Trophoblast cell (in vitro differentiated cells and primary cell): ENCODE results near the gene MBNL2.

ENCODE experiments used
- DNase-seq, 2 donors: peaks; one replicate each; pipeline ENCODE4 v3.0.0-alpha.2; 2016
- H2AFZ ChIP-seq: 2 replicates; pipeline ENCODE4 v1.6.1; 2013; ENCODE audit warnings: low read length, moderate library complexity, mild to moderate bottlenecking; ENCODE audit not compliant: insufficient read depth, poor library complexity
- H2AK5ac ChIP-seq: 2 replicates; pipeline ENCODE4 v1.6.1; 2013; ENCODE audit warnings: mild to moderate bottlenecking, low read length
- H2BK120ac ChIP-seq: 2 replicates; pipeline ENCODE4 v1.6.1; 2013; ENCODE audit warnings: low read length, mild to moderate bottlenecking, moderate library complexity; ENCODE audit not compliant: insufficient read depth, poor library complexity
- H2BK12ac ChIP-seq: 2 replicates; pipeline ENCODE4 v1.6.1; 2013; ENCODE audit warnings: mild to moderate bottlenecking, low read length, moderate library complexity
- H2BK5ac ChIP-seq: 2 replicates; pipeline ENCODE4 v1.6.1; 2013; ENCODE audit warnings: low read length, low read depth, moderate library complexity, mild to moderate bottlenecking; ENCODE audit not compliant: poor library complexity
- H3K14ac ChIP-seq: 2 replicates; pipeline ENCODE4 v1.6.1; 2013; ENCODE audit warnings: mild to moderate bottlenecking, low read length
- H3K18ac ChIP-seq: 2 replicates; pipeline ENCODE4 v1.6.1; 2013; ENCODE audit warnings: mild to moderate bottlenecking, low read length
- H3K23ac ChIP-seq: 2 replicates; pipeline ENCODE4 v1.6.1; 2013; ENCODE audit warnings: low read length
- H3K27ac ChIP-seq: 2 replicates; pipeline ENCODE4 v1.5.1; 2013; ENCODE audit warnings: low read depth, mild to moderate bottlenecking, inconsistent platforms, low read length, moderate library complexity
- H3K27me3 ChIP-seq: 2 replicates; pipeline ENCODE4 v1.6.1; 2013; ENCODE audit warnings: inconsistent platforms, mild to moderate bottlenecking, low read length, moderate library complexity; ENCODE audit not compliant: insufficient read depth
- H3K36me3 ChIP-seq, 2 experiments: 1 replicate in 1 of 2; 2 replicates in 1 of 2; pipeline ENCODE4 v1.6.1; 2013; ENCODE audit warnings: low read length in 2 of 2, mild to moderate bottlenecking in 2 of 2, moderate library complexity in 1 of 2; ENCODE audit not compliant: insufficient read depth in 2 of 2, control insufficient read depth in 1 of 2
- H3K4ac ChIP-seq: 2 replicates; pipeline ENCODE4 v1.6.1; 2013; ENCODE audit warnings: low read depth, mild to moderate bottlenecking, low read length, moderate library complexity
- H3K4me1 ChIP-seq, 2 experiments: 1 replicate in 1 of 2; 2 replicates in 1 of 2; pipeline ENCODE4 v1.6.1; 2013; ENCODE audit warnings: low read length in 2 of 2, mild to moderate bottlenecking in 2 of 2, moderate library complexity in 1 of 2; ENCODE audit not compliant: insufficient read depth in 2 of 2, control insufficient read depth in 1 of 2
- H3K4me2 ChIP-seq: 2 replicates; pipeline ENCODE4 v1.6.1; 2013; ENCODE audit warnings: inconsistent platforms, mild to moderate bottlenecking, low read length, moderate library complexity
- H3K4me3 ChIP-seq: 2 replicates; pipeline ENCODE4 v1.5.1; 2013; ENCODE audit warnings: mild to moderate bottlenecking, low read depth, low read length, inconsistent platforms
- H3K79me1 ChIP-seq: one replicate; pipeline ENCODE4 v1.6.1; 2013; ENCODE audit warnings: low read length
- H3K79me2 ChIP-seq: 2 replicates; pipeline ENCODE4 v1.6.1; 2013; ENCODE audit warnings: low read length, mild to moderate bottlenecking; ENCODE audit not compliant: control insufficient read depth, insufficient read depth, poor library complexity
- H3K9ac ChIP-seq: 2 replicates; pipeline ENCODE4 v1.6.1; 2013; ENCODE audit warnings: mild to moderate bottlenecking, low read length
- H3K9me3 ChIP-seq: 2 replicates; pipeline ENCODE4 v1.6.1; 2013; ENCODE audit warnings: low read depth, mild to moderate bottlenecking, control low read depth, inconsistent platforms, low read length; ENCODE audit not compliant: insufficient read depth
- H4K12ac ChIP-seq: 2 replicates; pipeline ENCODE4 v1.6.1; 2013; ENCODE audit warnings: low read depth, mild to moderate bottlenecking, low read length, moderate library complexity
- H4K8ac ChIP-seq: 2 replicates; pipeline ENCODE4 v1.6.1; 2013; ENCODE audit warnings: low read depth, mild to moderate bottlenecking, low read length, moderate library complexity
- H4K91ac ChIP-seq: one replicate; pipeline ENCODE4 v1.6.1; 2013; ENCODE audit warnings: low read depth, mild to moderate bottlenecking, low read length, moderate library complexity
- WGBS: extraction: QIAGEN DNeasy Blood & Tissue Kit; methylation state at CpG from one replicate; pipeline ENCODE4 v1.1.7; 2013; ENCODE audit warnings: missing lambda C conversion rate; ENCODE audit not compliant: insufficient read length, insufficient coverage; ENCODE audit errors: extremely low coverage; 5-methylcytosine and 5-hydroxymethylcytosine counted together

MBNL2 gene

DNA sequence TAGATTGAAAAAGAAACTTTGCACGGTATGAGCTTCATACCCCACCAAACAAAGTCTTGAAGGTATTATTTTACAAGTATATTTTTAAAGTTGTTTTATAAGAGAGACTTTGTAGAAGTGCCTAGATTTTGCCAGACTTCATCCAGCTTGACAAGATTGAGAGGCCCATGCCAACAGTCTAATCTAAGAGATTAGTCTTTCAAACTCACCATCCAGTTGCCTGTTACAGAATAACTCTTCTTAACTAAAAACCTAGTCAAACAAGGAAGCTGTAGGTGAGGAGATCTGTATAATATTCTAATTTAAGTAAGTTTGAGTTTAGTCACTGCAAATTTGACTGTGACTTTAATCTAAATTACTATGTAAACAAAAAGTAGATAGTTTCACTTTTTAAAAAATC is 169.9 kb downstream of the MBNL2 start:
- Histone ChIP-seq H3K14ac (no peak overlapping the region), H3K36me3 (peaks cover 8 to 14% of the 10 kb centered on the region in 2 experiments), H3K79me1 (no peaks in the 10 kb centered on the region), H3K4me1 (peaks cover 3 to 6% of the 10 kb centered on the region in 2 experiments), H4K91ac (no peak overlapping the region), H3K27ac (no peak overlapping the region), H3K27me3 (no peaks in the 10 kb centered on the region), H3K4ac (no peak overlapping the region), H4K12ac (no peak overlapping the region), H2BK5ac (no peak overlapping the region), H3K23ac (no peak overlapping the region), H2AK5ac (no peak overlapping the region), H3K18ac (no peak overlapping the region), H2AFZ (no peak overlapping the region), H3K9me3 (no peaks in the 10 kb centered on the region), H4K8ac (no peak overlapping the region), H3K4me3 (no peak overlapping the region), H3K9ac (no peak overlapping the region), H3K4me2 (no peak overlapping the region), H2BK12ac (no peak overlapping the region), H2BK120ac (no peak overlapping the region), H3K79me2 (peaks cover 2% of the 10 kb centered on the region)
- DNase-seq: no peak
- WGBS: no CpG with 5 or more reads among the region's 1 CpG

DNA sequence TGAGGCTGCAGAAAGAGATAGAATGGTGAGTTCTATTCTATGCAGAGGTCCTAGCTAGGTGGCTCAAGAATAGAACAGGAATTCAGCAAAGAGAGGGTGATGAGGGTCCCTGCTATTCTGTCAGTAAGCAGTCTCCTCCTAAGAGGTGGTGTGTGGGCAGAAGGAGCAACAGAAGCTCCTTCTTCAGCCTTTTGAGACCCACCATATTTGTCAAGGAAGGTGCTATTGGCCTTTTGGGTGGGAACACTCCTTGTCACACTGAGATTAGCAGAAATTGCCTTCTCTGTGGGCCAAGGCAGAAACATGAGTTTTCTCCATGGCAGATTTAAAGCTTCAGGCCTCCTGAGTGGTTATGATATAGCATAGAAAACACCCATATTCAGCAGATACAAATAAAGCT is 172.4 kb downstream of the MBNL2 start:
- H3K14ac ChIP-seq: no peak overlapping the region
- no peaks in the 10 kb centered on the region for H3K4me1 ChIP-seq
- H3K27me3 ChIP-seq: no peaks in the 10 kb centered on the region
- DNase-seq: no peak
- H2AK5ac ChIP-seq: no peak overlapping the region
- no peak overlapping the region for H2BK120ac ChIP-seq
- H3K4ac ChIP-seq: no peak overlapping the region
- H2BK5ac ChIP-seq: no peak overlapping the region
- no peak overlapping the region for H2AFZ ChIP-seq
- no peak overlapping the region for H2BK12ac ChIP-seq
- no peaks in the 10 kb centered on the region for H3K79me1 ChIP-seq
- no peak overlapping the region for H3K23ac ChIP-seq
- H3K18ac ChIP-seq: no peak overlapping the region
- H3K4me3 ChIP-seq: no peak overlapping the region
- no peak overlapping the region for H4K91ac ChIP-seq
- H4K8ac ChIP-seq: no peak overlapping the region
- H4K12ac ChIP-seq: no peak overlapping the region
- H3K9ac ChIP-seq: no peak overlapping the region
- H3K4me2 ChIP-seq: no peak overlapping the region
- no peaks in the 10 kb centered on the region for H3K9me3 ChIP-seq
- peaks cover 0 to 4% of the 10 kb centered on the region in 2 experiments for H3K36me3 ChIP-seq
- H3K79me2 ChIP-seq: peaks cover 2% of the 10 kb centered on the region
- H3K27ac ChIP-seq: no peak overlapping the region

DNA sequence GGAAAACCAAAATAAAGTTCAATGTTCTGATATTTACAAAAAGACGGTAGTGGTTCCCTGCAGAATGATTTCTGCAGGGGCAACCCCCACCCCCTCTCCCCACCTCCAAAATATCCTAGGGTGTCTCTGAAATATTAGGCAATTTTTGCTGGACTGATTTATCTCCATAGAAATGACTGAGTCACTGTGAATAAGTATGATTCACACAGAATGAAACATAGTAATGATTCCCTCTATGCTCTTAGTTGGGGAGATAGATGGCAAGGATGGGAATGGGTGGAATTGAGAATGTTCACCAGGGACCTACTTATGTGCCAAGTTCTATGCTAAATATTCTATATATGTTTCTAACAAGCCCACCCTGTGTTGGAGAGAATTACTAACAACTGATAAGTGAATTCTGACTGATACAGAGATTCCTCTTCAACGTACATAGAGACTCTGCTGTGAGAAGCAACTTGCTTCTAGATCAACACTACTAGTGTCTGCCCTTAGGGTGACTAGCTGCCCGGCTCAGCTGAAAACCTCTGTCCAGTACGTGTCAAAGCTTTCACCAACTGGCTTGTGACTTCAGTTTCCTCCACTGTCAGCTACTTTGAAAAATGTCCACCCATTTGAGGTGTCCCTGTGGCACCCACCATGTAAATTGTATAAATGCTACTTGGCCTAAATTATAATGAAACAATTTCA is 173.5 kb downstream of the MBNL2 start:
- Histone ChIP-seq H3K23ac (no peak overlapping the region), H2BK120ac (no peak overlapping the region), H3K27me3 (no peaks in the 10 kb centered on the region), H3K4me1 (no peaks in the 10 kb centered on the region), H4K12ac (no peak overlapping the region), H4K91ac (no peak overlapping the region), H3K36me3 (peaks cover 0 to 4% of the 10 kb centered on the region in 2 experiments), H2BK12ac (no peak overlapping the region), H3K4me2 (no peak overlapping the region), H2BK5ac (no peak overlapping the region), H3K27ac (no peak overlapping the region), H3K18ac (no peak overlapping the region), H4K8ac (no peak overlapping the region), H2AFZ (no peak overlapping the region), H2AK5ac (no peak overlapping the region), H3K4ac (no peak overlapping the region), H3K14ac (no peak overlapping the region), H3K9ac (no peak overlapping the region), H3K79me2 (peaks cover 2% of the 10 kb centered on the region), H3K79me1 (no peaks in the 10 kb centered on the region), H3K9me3 (no peaks in the 10 kb centered on the region), H3K4me3 (no peak overlapping the region)
- DNase-seq: peak in 1 of 2 donors; percentile 44
- WGBS: no CpG with 5 or more reads among the region's 4 CpGs

DNA sequence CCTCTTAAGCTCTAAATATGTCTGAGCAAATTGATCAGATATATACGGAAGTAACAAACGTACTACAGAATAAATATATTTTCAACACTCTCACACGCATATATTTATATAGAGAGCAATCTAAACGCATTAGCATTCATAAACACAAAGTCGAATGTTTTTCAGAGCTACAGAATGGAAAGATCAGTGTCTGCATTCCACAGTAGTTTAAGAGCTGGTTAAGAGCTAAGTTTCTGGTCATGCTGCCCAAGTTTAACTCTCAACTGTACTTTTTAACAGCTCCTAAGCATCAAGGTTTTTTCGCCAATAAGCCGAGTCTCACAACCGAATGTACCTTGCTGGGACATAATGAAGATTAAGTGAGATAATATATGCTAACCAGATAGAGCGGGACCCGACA is 175.1 kb downstream of the MBNL2 start:
- no CpG with 5 or more reads among the region's 10 CpGs for WGBS
- Histone ChIP-seq H3K4ac (no peak overlapping the region), H4K12ac (no peak overlapping the region), H3K9ac (no peak overlapping the region), H2BK5ac (no peak overlapping the region), H2BK120ac (no peak overlapping the region), H3K4me3 (no peak overlapping the region), H3K79me1 (no peaks in the 10 kb centered on the region), H3K9me3 (no peaks in the 10 kb centered on the region), H3K79me2 (peaks cover 2% of the 10 kb centered on the region), H3K14ac (no peak overlapping the region), H3K23ac (no peak overlapping the region), H3K27me3 (no peaks in the 10 kb centered on the region), H3K27ac (no peak overlapping the region), H3K4me1 (no peaks in the 10 kb centered on the region), H2BK12ac (no peak overlapping the region), H4K91ac (no peak overlapping the region), H3K4me2 (no peak overlapping the region), H3K18ac (no peak overlapping the region), H3K36me3 (peaks cover 0 to 2% of the 10 kb centered on the region in 2 experiments), H2AFZ (no peak overlapping the region), H2AK5ac (no peak overlapping the region), H4K8ac (no peak overlapping the region)
- DNase-seq: no peak
